GM19351 (cell line): ENCODE measurements around the gene ZNF469.
"Not testable (repeated sequence)": the region's sequence is repeated elsewhere in the genome, so short reads cannot be mapped to it uniquely, and the experiment has no call there.

ENCODE experiments used
- ATAC-seq: cut with Tn5 transposase; IDR thresholded peaks from one replicate; pipeline ENCODE4 v1.9.1; 2021; ENCODE audit warnings: mild to moderate bottlenecking, moderate library complexity; ENCODE audit not compliant: unreplicated experiment

ZNF469 gene

GRCh38 chr16:88406096-88407041 lies 23.6 kb downstream of the ZNF469 start:
- no peak for ATAC-seq

DNA sequence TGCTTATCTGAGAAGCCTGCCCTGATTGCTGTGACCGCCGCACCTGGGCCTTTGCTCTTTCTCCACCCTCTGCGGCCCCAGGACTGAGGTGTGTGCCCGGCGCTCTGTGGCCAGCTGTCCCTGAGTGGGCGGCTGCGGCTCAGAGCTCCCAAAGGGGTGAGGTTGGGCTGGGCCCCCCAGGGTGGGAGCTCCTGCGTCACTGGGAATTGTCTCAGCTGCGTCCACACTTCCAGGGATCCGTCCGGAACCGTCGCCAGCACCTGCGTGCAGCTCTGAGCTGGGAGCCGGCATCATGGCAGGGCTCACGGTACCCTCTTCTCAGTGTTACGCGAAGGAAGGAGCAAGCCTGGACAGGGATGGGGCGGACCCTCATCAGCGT lies 24.3 kb downstream of the ZNF469 start:
- no peak for ATAC-seq

DNA sequence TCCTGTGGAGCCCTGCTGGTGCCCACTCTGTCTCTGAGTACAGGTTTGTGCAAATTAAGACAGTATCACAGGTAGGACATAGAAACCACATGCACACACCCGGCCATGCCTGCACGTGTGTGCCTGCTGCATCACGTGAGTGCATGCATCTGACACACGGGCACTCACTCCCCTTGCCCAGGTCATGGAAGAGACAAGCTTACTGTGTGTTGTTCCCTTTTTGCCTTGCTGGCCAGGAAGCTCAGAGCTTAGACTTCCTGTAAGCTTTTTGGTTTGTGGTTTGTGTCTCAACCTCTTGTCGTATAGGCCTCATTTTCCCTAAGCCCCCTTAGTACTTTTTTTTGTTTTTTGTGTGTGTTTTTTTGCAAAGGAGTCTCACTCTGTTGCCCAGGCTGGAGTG lies 25.0 kb downstream of the ZNF469 start:
- no peak for ATAC-seq

DNA sequence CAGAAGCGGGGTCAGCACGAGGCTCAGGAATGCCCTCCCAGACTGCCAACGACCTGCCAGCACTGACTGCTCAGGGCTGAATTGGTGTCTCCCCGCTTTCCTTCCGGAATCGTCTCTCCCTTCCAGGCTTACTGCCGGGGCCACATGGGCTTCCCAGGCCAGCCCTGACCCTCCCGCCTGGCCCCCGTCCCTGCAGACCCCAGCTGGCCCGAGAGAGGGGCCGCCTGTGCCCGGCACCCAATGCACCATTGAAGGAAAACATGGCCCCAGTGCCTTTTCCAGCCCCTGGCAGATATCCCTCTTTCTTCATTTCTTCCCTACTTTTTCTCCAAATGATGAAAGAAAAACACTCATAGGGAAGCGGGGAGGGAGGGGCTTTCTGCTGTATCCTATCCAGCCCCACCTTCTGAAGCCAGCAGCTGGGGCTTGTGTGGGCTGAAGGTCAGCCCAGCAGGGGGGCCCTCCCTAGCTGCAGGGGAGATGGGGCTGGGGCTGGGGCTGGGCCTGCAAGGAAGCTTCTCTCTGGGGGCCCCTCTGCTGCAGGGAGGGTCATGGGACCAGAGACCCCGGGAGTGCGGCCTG lies 25.9 kb downstream of the ZNF469 start:
- ATAC-seq, result no peak

- no peak for ATAC-seq
These were observed 26.7 kb downstream of the ZNF469 start for GRCh38 chr16:88409296-88410065.

DNA sequence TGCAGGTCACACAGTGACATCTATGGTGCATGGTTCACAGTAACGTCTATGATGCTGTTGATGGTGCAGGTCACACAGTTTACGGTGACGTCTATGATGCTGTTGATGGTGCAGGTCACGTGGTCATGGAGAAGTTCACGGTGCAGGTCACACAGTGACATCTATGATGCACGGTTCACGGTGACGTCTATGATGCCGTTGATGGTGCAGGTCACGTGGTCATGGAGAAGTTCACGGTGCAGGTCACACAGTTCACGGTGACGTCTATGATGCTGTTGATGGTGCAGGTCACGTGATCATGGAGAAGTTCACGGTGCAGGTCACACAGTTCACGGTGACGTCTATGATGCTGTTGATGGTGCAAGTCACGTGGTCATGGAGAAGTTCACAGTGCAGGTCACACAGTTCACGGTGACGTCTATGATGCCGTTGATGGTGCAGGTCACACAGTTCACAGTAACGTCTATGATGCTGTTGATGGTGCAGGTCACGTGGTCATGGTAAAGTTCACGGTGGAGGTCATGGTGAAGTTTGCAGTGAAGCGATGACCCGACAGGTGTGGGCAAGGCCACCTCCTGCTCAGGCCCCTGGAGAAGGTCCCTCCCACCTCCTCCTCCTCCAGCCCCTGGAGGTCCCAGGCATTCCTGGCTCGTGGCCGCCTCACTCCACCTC lies 27.7 kb downstream of the ZNF469 start:
- not testable (repeated sequence) for ATAC-seq

DNA sequence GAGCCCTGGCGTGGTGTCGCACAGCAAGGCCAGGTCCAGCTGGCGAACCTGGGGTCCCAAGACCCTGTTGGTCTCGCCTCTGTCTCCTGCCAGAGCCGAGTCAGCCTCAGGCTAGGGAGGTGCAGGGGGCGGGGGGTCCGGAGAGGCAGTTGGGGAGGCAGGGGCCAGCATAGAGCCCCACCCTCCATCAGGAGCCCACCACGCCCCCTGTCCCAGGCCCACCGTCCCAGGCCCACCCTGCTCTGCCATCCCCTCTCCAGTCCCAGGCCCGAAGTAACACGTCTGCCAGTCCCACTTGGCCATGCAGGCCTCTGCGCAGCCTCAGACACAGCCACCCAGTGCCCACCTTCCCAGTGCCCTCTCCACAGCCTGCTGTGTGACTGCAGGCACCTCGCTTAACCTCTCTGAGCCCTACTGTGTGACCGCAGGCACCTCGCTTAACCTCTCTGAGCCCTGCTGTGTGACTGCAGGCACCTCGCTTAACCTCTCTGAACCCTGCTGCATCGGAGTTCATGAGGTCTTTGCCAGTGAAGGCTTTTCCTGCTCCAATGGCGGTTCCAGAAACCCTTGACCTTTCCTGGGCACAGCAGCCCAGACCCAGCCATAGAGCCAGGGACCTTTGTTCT lies 29.3 kb downstream of the ZNF469 start:
- ATAC-seq, result no peak

GRCh38 chr16:88412766-88413165 lies 30.0 kb downstream of the ZNF469 start:
- ATAC-seq, result no peak

DNA sequence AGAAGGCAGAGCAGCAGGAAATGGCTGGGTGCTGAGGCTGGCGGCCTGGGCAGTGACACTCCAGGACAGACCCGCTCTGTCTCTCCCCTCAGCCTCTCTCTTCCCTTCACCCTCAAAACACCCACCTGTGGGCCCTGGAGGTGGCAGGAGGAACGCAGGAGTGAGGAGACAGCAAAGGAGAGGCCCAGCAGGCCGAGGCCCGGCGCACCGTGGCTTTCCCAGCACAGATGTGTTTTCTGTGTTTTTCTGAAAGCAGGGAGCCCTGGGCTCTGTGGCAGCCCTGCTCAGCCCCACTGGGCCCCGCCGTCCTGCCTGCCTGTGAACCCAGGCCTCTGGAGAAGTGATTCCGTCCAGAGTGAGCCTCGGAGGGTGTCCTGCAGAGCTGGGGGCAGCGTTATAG lies 30.5 kb downstream of the ZNF469 start:
- ATAC-seq, result no peak

GRCh38 chr16:88413631-88414030 lies 30.9 kb downstream of the ZNF469 start:
- ATAC-seq, result no peak

GRCh38 chr16:88414521-88415380 lies 32.0 kb downstream of the ZNF469 start:
- ATAC-seq, result no peak

DNA sequence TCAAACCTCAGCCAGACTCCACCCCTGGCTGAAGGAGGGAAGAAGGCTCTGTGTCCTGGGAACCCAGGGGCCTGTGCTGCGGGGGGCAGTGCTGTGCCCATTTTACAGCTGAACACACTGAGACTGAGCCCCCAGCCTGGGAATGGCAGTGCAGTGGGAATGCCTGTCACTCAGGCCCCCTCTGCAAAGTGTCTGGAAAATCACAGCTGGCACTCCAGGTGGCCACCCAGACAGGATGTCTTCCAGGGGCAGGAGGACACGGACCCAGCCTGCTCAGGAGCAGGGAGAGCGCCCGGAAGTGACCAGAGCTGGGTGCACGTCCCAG lies 32.6 kb downstream of the ZNF469 start:
- no peak for ATAC-seq

DNA sequence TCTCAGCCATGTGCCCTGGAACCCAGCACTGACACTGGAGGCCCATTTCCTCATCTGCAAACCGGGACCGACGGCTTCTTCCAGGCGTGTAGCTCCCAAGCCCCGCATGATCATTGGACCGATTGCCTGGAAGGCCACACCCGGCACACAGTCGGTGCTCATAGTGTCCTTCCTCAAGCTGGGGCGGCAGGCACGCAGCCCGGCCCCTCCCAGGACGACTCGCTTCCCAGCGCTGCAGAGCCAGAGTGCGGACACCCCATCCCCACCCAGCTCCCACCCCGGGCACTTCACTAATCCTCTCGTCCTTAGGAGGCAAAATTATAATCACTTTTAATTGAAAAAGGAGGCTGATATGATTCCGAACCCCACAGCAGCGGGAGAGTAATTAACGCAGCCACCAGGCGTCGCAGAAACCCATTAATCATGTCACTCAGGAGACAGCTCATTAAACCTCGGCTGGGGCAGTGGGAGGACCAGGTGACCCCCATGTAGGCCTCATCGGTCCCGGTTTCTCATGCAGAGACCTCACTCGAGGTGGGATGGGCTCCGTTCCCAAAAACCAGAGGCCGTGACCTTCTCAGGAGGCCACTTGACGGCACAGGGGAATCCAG lies 33.1 kb downstream of the ZNF469 start:
- no peak for ATAC-seq

DNA sequence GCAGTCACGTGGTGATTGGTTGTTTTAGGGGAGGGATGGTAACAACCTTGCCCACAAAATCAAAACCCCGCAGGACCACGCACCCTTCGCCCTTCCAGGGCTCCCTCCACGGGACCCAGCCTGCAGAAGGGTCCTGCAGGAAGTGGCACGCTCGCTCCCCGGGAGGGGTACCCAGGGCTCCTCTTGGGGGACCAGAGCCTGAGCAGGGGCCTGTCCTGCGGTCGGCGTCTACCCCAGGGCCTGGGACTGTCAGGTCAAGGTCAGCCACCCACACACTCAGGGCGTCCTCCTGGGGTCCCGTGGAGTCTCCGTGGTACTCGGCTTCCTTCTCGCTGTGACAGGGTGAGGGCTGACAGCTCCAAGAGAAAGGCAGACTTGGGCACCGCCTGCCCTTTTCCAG lies 33.9 kb downstream of the ZNF469 start:
- ATAC-seq, result no peak

GRCh38 chr16:88417684-88418476 lies 35.1 kb downstream of the ZNF469 start:
- no peak for ATAC-seq

DNA sequence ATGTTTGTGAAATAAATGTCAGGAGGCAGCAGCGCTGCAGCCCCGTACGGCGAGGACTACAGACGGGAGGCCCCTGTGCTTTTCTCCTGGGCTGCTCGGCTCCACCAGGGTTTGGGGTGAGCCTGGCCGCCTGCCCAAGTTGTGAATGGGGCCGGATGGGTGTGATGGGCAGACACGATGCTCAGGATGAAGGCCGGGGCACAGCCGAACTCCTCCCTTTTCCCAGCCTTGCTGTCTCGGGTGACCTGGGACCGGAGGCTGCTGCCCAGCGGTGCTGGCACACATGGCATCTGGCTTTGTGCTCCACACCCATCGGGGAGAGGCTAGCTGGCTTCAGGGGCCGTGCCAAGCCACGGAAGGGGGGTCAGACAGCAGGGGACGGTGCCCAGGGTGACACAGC lies 36.1 kb downstream of the ZNF469 start:
- ATAC-seq, result no peak

GRCh38 chr16:88419790-88420189 lies 37.0 kb downstream of the ZNF469 start:
- ATAC-seq, result no peak

GRCh38 chr16:88420496-88420895 lies 37.7 kb downstream of the ZNF469 start:
- ATAC-seq, result no peak

GRCh38 chr16:88421301-88421700 lies 38.5 kb downstream of the ZNF469 start:
- no peak for ATAC-seq
